HEK293 (cell line): Measurements from ENCODE around the gene MYT1.
A peak's percentile ranks its signal among the peaks of the same experiment; 100 is the strongest.

Source experiments
- CTCF ChIA-PET: fragments of 350-600 bp; formaldehyde crosslinking; extraction: SDS; loops from one replicate; lab custom pipeline; 2021; ENCODE audit warnings: antibody characterized with exemption; lab: Yijun Ruan, JAX
- POLR2A ChIA-PET: fragments of 300-600 bp; formaldehyde crosslinking; extraction: SDS; loops from one replicate; lab custom pipeline; 2020; ENCODE audit warnings: antibody characterized with exemption, inconsistent platforms; lab: Yijun Ruan, JAX
- H3K27ac ChIP-seq: fragments of 200-500 bp; sonication (Bioruptor generic); 2 replicates; pipeline ENCODE4 v1.5.1; 2014; ENCODE audit warnings: low read depth, low read length, control low read depth, inconsistent platforms; ENCODE audit errors: extremely low read depth
- H3K36me3 ChIP-seq, 2 experiments: fragments of 200-500 bp in 1 of 2; sonication (Bioruptor generic) in 1 of 2; 1 replicate in 1 of 2; 2 replicates in 1 of 2; pipeline ENCODE4 v1.5.1; 2014 to 2017; ENCODE audit warnings: inconsistent platforms in 2 of 2, low read length in 2 of 2; ENCODE audit not compliant: control insufficient read depth in 2 of 2, insufficient read depth in 1 of 2
- H3K4me1 ChIP-seq: fragments of 200-500 bp; sonication (Bioruptor generic); 2 replicates; pipeline ENCODE4 v1.5.1; 2014; ENCODE audit warnings: mild to moderate bottlenecking, low read length, inconsistent platforms; ENCODE audit not compliant: control insufficient read depth, insufficient read depth
- H3K4me3 ChIP-seq: 2 replicates; pipeline ENCODE4 v1.5.1; 2011; ENCODE audit warnings: low read depth, mild to moderate bottlenecking, control low read depth, low read length, moderate library complexity
- H3K9me3 ChIP-seq: fragments of 200-500 bp; sonication (Bioruptor generic); 2 replicates; pipeline ENCODE4 v1.5.1; 2014; ENCODE audit warnings: low read depth, low read length, inconsistent platforms; ENCODE audit not compliant: control insufficient read depth, insufficient read depth
- ATF2 ChIP-seq: fragments of 450-650 bp; formaldehyde crosslinking; IDR thresholded peaks from 2 replicates; pipeline ENCODE4 v1.5.1; 2016; ENCODE audit warnings: missing biosample characterization, missing genetic modification characterization, low read depth
- CTCF ChIP-seq: fragments of 450-650 bp; formaldehyde crosslinking; IDR thresholded peaks from 2 replicates; pipeline ENCODE4 v1.5.1; 2016; ENCODE audit warnings: missing biosample characterization, missing genetic modification characterization
- EGR2 ChIP-seq: fragments of 450-650 bp; formaldehyde crosslinking; IDR thresholded peaks from 2 replicates; pipeline ENCODE4 v1.5.1; 2016; ENCODE audit warnings: low read depth, missing biosample characterization, missing genetic modification characterization
- GLIS2 ChIP-seq: fragments of 450-650 bp; formaldehyde crosslinking; IDR thresholded peaks from 2 replicates; pipeline ENCODE4 v1.5.1; 2016; ENCODE audit warnings: missing biosample characterization, missing genetic modification characterization
- PATZ1 ChIP-seq: fragments of 450-650 bp; formaldehyde crosslinking; IDR thresholded peaks from 2 replicates; pipeline ENCODE4 v1.5.1; 2016; ENCODE audit warnings: missing biosample characterization, missing genetic modification characterization
- PRDM1 ChIP-seq: fragments of 450-650 bp; formaldehyde crosslinking; IDR thresholded peaks from 2 replicates; pipeline ENCODE4; 2016; ENCODE audit warnings: missing biosample characterization, missing genetic modification characterization
- ZNF155 ChIP-seq: fragments of 450-650 bp; formaldehyde crosslinking; IDR thresholded peaks from 2 replicates; pipeline ENCODE4 v1.5.1; 2016; ENCODE audit warnings: missing biosample characterization, missing genetic modification characterization
- ZNF175 ChIP-seq: fragments of 450-650 bp; formaldehyde crosslinking; IDR thresholded peaks from 2 replicates; pipeline ENCODE4 v1.5.1; 2016; ENCODE audit warnings: missing biosample characterization, missing genetic modification characterization
- ZNF335 ChIP-seq: fragments of 450-650 bp; formaldehyde crosslinking; conservative IDR thresholded peaks from 2 replicates; pipeline ENCODE4 v1.5.1; 2016; ENCODE audit warnings: missing biosample characterization, missing genetic modification characterization
- ZNF350 ChIP-seq: fragments of 450-650 bp; formaldehyde crosslinking; IDR thresholded peaks from 2 replicates; pipeline ENCODE4 v1.5.0; 2017; ENCODE audit warnings: missing biosample characterization, mild to moderate bottlenecking, missing genetic modification characterization
- ZNF548 ChIP-seq: fragments of 450-650 bp; formaldehyde crosslinking; IDR thresholded peaks from 2 replicates; pipeline ENCODE4 v1.5.1; 2016; ENCODE audit warnings: missing biosample characterization, missing genetic modification characterization
- ZNF600 ChIP-seq: fragments of 450-650 bp; formaldehyde crosslinking; IDR thresholded peaks from 2 replicates; pipeline ENCODE4 v1.5.1; 2016; ENCODE audit warnings: missing biosample characterization, missing genetic modification characterization
- ZNF626 ChIP-seq: fragments of 450-650 bp; sonication (Bioruptor Pico); formaldehyde crosslinking; IDR thresholded peaks from 2 replicates; pipeline ENCODE4 v1.5.1; 2018; ENCODE audit warnings: missing biosample characterization, missing genetic modification characterization, inconsistent platforms
- ZNF692 ChIP-seq: fragments of 450-650 bp; formaldehyde crosslinking; IDR thresholded peaks from 2 replicates; pipeline ENCODE4 v1.5.1; 2016; ENCODE audit warnings: missing biosample characterization, missing genetic modification characterization
- ZNF843 ChIP-seq: fragments of 450-650 bp; formaldehyde crosslinking; IDR thresholded peaks from 2 replicates; pipeline ENCODE4 v1.5.1; 2016; ENCODE audit warnings: missing biosample characterization, missing genetic modification characterization

MYT1 gene

GRCh38 chr20:64160118-64160517, 4.1 kb upstream of the MYT1 start:
- ChIA-PET POLR2A (no interaction called here), CTCF (interaction anchor here (0.9 kb wide), 1 partner anchor 49 kb away, joined by 5 read pairs; no protein-coding TSS in a partner anchor)
- H3K9me3 ChIP-seq, result no peaks in the 10 kb centered on the region
- H3K27ac ChIP-seq, result no peak overlapping the region
- H3K4me1 ChIP-seq, result no peaks in the 10 kb centered on the region
- H3K4me3 ChIP-seq, result no peak overlapping the region
- no peaks in the 10 kb centered on the region for H3K36me3 ChIP-seq
- TF ChIP-seq ZNF692 (no peak), ZNF600 (no peak), PATZ1 (tag by site-specific recombination) (no peak), ZNF843 (tag by site-specific recombination) (no peak), ZNF175 (tag by site-specific recombination) (no peak), GLIS2 (tag by site-specific recombination) (no peak), CTCF (tag by site-specific recombination) (no peak), ZNF335 (no peak), ZNF548 (tag by site-specific recombination) (no peak), ATF2 (no peak)

GRCh38 chr20:64160526-64161355, 3.5 kb upstream of the MYT1 start:
- Histone ChIP-seq H3K4me3 (no peak overlapping the region), H3K9me3 (no peaks in the 10 kb centered on the region), H3K4me1 (no peaks in the 10 kb centered on the region), H3K36me3 (no peaks in the 10 kb centered on the region), H3K27ac (no peak overlapping the region)
- CTCF ChIA-PET, result interaction anchor here (0.5 to 0.9 kb wide), 2 partner anchors 38 to 49 kb away, joined by 3 to 5 read pairs; no protein-coding TSS in a partner anchor
- TF ChIP-seq ZNF350 (no peak), ZNF626 (no peak), EGR2 (tag by site-specific recombination) (0 out of 2 replicates have a peak, but pooled peaks have one; percentile 20), PRDM1 (tag by site-specific recombination) (no peak), ZNF155 (tag by site-specific recombination) (no peak)
- POLR2A ChIA-PET, result no interaction called here
